Activated CD8-positive, alpha-beta T cell treated with anti-CD3 and anti-CD28 coated beads for 36 hours (primary cell): ENCODE results near the gene RYR2. TPM values are rescaled to one million over a fixed set of nuclear protein-coding genes. Genes with fewer than 3 reads are reported as not detected.

Source experiments
- ATAC-seq: fragments of 200-7000 bp; cut with Tn5 transposase; one replicate; pipeline ENCODE4 v1.10.0; 2021; ENCODE audit warnings: mild to moderate bottlenecking, moderate library complexity
- CTCF ChIA-PET: fragments of 350-600 bp; sonication (Branson Sonifier 250); formaldehyde crosslinking; loops from one replicate; lab custom pipeline; 2021; ENCODE audit warnings: antibody characterized with exemption; lab: Charles Lee
- POLR2A ChIA-PET: fragments of 350-600 bp; sonication (Branson Sonifier 250); formaldehyde crosslinking; loops from one replicate; lab custom pipeline; 2021; ENCODE audit warnings: antibody characterized with exemption; lab: Charles Lee
- DNase-seq: peaks from one replicate; pipeline ENCODE4 v3.0.0-alpha.2; 2020
- H3K27ac Mint-ChIP-seq: one replicate; pipeline ENCODE4 v1.8.0; 2021; ENCODE audit warnings: mild to moderate bottlenecking, mixed read lengths
- H3K27me3 Mint-ChIP-seq: one replicate; pipeline ENCODE4 v1.8.0; 2021; ENCODE audit warnings: mixed read lengths
- H3K36me3 Mint-ChIP-seq: one replicate; pipeline ENCODE4 v1.8.0; 2021; ENCODE audit warnings: low read depth, mixed read lengths
- H3K4me1 Mint-ChIP-seq: one replicate; pipeline ENCODE4 v1.8.0; 2021; ENCODE audit warnings: low read depth, mixed read lengths
- H3K4me3 Mint-ChIP-seq: one replicate; pipeline ENCODE4 v1.8.0; 2021; ENCODE audit warnings: mild to moderate bottlenecking, moderate library complexity, mixed read lengths
- H3K9me3 Mint-ChIP-seq: one replicate; pipeline ENCODE4 v1.8.0; 2021; ENCODE audit warnings: mixed read lengths
- intact Hi-C: fragments of 100-400 bp; cut with micrococcal nuclease; formaldehyde crosslinking; loops from one replicate; pipeline ENCODE4 v1.10.0; 2022
- total RNA-seq, 2 experiments: library from RNA; stranded (reverse); gene quantifications; one replicate each; pipeline ENCODE4 v1.2.3, GENCODE V29; 2021
- TF ChIP-seq, protein P1 (sequence below): fragments of 200-600 bp; IDR thresholded peaks from one replicate; pipeline ENCODE4 v1.8.0; 2022; ENCODE audit warnings: antibody characterized with exemption, mild to moderate bottlenecking

Gene RYR2
- total RNA-seq, 2 experiments from 2014 or later, result 0.02 TPM

DNA sequence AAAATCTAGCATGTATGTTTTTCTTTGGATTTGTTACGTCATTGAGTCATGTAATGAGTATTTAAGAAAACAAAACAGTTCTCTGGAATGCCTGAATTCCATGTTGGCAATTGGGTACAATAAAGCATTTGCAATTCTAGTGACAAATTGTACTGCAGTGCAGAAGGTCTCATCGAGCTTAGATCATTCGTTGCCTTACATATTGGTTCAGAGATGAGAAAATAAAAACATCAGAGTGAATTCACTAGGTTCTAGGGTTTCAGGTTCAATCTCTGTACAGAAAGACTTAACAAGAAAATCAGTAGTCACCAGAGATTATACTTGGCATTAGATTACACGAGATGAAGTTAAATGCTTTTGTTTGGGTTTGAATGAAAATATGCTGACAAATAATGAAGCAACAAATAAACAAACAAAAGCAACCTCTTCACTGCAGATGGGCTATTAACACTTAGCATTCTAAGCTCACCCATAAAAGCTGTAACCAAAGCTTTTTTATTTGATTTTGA is 124.7 kb downstream of the RYR2 start:
- ATAC-seq, result no peak
- Mint-ChIP-seq H3K27ac (no peak overlapping the region), H3K9me3 (no peaks in the 10 kb centered on the region), H3K36me3 (no peaks in the 10 kb centered on the region), H3K4me1 (no peaks in the 10 kb centered on the region), H3K27me3 (peaks cover 7% of the 10 kb centered on the region), H3K4me3 (no peak overlapping the region)
- TF ChIP-seq, protein P1, sequence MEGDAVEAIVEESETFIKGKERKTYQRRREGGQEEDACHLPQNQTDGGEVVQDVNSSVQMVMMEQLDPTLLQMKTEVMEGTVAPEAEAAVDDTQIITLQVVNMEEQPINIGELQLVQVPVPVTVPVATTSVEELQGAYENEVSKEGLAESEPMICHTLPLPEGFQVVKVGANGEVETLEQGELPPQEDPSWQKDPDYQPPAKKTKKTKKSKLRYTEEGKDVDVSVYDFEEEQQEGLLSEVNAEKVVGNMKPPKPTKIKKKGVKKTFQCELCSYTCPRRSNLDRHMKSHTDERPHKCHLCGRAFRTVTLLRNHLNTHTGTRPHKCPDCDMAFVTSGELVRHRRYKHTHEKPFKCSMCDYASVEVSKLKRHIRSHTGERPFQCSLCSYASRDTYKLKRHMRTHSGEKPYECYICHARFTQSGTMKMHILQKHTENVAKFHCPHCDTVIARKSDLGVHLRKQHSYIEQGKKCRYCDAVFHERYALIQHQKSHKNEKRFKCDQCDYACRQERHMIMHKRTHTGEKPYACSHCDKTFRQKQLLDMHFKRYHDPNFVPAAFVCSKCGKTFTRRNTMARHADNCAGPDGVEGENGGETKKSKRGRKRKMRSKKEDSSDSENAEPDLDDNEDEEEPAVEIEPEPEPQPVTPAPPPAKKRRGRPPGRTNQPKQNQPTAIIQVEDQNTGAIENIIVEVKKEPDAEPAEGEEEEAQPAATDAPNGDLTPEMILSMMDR, result no peak
- intact Hi-C loops, result no loop called here
- ChIA-PET CTCF (no interaction called here), POLR2A (no interaction called here)
- DNase-seq, result no peak

DNA sequence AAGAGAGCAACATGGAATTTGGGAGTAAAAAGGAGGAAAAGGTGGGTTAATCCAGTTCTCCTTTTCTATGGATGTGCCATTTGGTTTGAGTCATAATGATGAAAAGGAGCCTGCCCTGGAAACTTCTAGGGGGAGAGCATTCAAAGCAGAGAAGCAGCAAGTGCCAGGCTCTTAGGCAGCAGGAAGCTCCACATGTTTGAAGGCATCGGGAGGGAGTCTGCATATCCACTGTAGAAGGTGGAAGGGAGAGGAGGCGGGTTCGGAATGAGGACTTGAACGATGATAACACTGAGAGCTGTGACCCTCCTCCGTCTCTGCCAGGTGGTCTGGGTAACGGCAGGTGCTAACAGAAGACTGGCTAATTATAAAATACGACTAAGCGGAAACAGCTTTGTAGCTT is 128.2 kb downstream of the RYR2 start:
- Mint-ChIP-seq H3K36me3 (no peaks in the 10 kb centered on the region), H3K4me1 (no peaks in the 10 kb centered on the region), H3K27ac (no peak overlapping the region), H3K4me3 (no peak overlapping the region), H3K9me3 (no peaks in the 10 kb centered on the region), H3K27me3 (peaks cover 2% of the 10 kb centered on the region)
- POLR2A ChIA-PET, result no interaction called here
- DNase-seq, result no peak
- intact Hi-C loops, result no loop called here
- TF ChIP-seq, protein P1, result no peak
- ATAC-seq, result no peak
- CTCF ChIA-PET, result no interaction called here

DNA sequence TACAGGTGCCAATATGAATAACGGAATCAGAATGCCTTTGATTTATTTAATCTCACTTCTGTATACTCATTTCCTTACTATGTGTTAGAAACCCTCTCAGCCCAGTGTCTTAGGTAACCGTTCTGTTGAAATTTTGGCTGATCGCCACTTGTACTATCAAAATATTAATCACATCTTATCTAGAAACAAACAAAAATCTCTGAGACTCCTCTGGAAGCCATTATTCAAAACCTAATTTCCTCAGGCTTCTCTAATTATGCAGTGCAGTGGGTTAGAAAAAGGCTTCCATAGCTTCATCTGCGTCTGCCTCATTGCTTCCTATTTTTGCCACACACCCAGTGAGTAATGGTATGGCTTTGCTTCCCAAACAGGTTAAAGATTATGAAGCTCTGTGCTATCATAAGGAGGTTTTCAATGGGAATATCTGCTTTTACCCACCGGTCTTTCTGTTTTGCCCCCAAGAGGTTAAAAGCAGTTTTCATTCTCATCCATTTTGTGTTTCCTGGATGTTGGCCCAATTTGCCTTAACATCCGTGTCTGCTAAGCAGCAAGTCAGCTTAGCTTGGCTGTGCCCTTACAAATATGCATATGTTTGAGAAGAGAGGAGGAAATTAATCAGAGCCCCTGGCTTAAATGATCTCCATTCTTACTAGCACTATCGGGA is 129.6 kb downstream of the RYR2 start:
- Mint-ChIP-seq H3K9me3 (no peaks in the 10 kb centered on the region), H3K27ac (no peak overlapping the region), H3K36me3 (no peaks in the 10 kb centered on the region), H3K4me1 (no peaks in the 10 kb centered on the region), H3K4me3 (no peak overlapping the region), H3K27me3 (peaks cover 2% of the 10 kb centered on the region)
- ChIA-PET CTCF (no interaction called here), POLR2A (no interaction called here)
- DNase-seq (no peak), ATAC-seq (no peak)
- TF ChIP-seq, protein P1, result no peak
- intact Hi-C loops, result no loop called here

DNA sequence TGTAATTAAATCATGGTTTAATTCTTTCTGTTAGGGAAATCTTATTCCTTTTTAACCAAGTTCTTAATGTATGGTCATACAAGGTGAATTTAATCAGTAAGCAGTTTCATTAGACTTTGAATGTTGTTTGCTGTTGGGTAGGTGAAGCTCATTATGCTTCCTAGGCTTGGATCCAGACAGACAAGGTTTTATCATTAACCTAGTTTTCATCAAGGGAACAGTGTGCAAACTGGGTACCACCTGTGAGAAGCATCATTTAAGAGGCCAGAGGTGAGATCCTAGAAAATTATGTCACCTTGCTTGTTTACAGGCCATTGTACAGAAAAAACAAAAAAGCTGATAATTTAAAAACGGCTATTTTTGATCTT is 130.1 kb downstream of the RYR2 start:
- H3K27me3 Mint-ChIP-seq, result peaks cover 2% of the 10 kb centered on the region
- intact Hi-C loops, result no loop called here
- ATAC-seq, result no peak

DNA sequence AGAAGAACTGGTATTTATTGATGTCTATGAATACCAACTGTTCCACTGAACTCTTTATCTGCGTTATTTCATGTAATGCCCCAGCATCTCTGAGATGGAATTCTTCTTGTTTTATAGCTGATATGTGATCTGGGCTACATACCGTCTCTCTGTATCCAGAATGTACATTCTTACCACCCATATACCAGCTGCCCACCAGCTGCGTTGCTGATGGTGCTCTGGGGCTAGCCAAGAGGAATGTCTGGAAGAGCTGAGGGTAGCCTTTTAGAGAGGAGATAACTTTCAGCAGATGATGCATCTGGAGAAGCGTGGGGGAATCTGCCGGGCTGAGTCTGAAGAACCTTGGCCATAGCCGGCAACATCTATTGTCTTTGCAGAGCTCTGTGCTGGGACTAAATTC is 137.5 kb downstream of the RYR2 start:
- DNase-seq (no peak), ATAC-seq (no peak)
- H3K27me3 Mint-ChIP-seq, result peaks cover 1% of the 10 kb centered on the region
- no peaks in the 10 kb centered on the region for H3K9me3 Mint-ChIP-seq
- no peaks in the 10 kb centered on the region for H3K4me1 Mint-ChIP-seq
- H3K27ac Mint-ChIP-seq, result no peak overlapping the region
- TF ChIP-seq, protein P1, result no peak
- H3K4me3 Mint-ChIP-seq, result no peak overlapping the region
- CTCF ChIA-PET, result no interaction called here
- POLR2A ChIA-PET, result no interaction called here
- intact Hi-C loops, result no loop called here
- H3K36me3 Mint-ChIP-seq, result no peaks in the 10 kb centered on the region

More for the DNA sequence above, 130.1 kb downstream of the RYR2 start:
- Mint-ChIP-seq H3K4me1 (no peaks in the 10 kb centered on the region), H3K27ac (no peak overlapping the region), H3K36me3 (no peaks in the 10 kb centered on the region), H3K9me3 (no peaks in the 10 kb centered on the region), H3K4me3 (no peak overlapping the region)
- no peak for DNase-seq
- ChIA-PET CTCF (no interaction called here), POLR2A (no interaction called here)
- TF ChIP-seq, protein P1, result no peak
